ENCODE data around the gene NXPE2.
"Not testable (repeated sequence)": the region's sequence is repeated elsewhere in the genome, so short reads cannot be mapped to it uniquely, and the experiment has no call there.

DNA sequence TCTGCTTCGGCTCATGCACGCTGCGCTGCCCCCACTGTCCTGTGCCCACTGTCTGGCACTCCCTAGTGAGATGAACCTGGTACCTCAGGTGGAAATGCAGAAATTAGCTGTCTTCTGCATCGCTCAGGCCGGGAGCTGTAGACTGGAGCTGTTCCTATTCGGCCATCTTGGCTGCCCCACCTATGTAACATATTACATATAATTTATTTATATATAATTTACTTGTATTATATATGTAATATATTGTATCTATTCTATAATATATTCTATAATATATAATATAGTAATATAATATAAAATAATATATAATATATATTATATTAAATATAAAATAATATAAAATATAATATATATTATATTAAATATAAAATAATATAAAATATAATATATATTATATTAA lies 38.9 kb upstream of the NXPE2 start:
- TF ChIP-seq, protein P1, sequence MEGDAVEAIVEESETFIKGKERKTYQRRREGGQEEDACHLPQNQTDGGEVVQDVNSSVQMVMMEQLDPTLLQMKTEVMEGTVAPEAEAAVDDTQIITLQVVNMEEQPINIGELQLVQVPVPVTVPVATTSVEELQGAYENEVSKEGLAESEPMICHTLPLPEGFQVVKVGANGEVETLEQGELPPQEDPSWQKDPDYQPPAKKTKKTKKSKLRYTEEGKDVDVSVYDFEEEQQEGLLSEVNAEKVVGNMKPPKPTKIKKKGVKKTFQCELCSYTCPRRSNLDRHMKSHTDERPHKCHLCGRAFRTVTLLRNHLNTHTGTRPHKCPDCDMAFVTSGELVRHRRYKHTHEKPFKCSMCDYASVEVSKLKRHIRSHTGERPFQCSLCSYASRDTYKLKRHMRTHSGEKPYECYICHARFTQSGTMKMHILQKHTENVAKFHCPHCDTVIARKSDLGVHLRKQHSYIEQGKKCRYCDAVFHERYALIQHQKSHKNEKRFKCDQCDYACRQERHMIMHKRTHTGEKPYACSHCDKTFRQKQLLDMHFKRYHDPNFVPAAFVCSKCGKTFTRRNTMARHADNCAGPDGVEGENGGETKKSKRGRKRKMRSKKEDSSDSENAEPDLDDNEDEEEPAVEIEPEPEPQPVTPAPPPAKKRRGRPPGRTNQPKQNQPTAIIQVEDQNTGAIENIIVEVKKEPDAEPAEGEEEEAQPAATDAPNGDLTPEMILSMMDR (IDR thresholded peaks at IDR 0.05) = not testable (repeated sequence)
- TF ChIP-seq POLR2A, EP300 (IDR thresholded peaks at IDR 0.05): not testable (repeated sequence)

Data from ovary (tissue), 3 donors.